ENCODE measurements around the gene POLR2E. TPM values are rescaled to one million over a fixed set of nuclear protein-coding genes. Genes with fewer than 3 reads are reported as not detected.

The POLR2E gene
- total and polyA plus RNA-seq, 8 donors = 24.5 to 361 (median 91.0) TPM

- TF ChIP-seq POLR2A (IDR thresholded peaks at IDR 0.05) = no peak
- TF ChIP-seq EP300 (IDR thresholded peaks at IDR 0.05) = no peak
- TF ChIP-seq POLR2AphosphoS5 (IDR thresholded peaks at IDR 0.05) = no peak
- no peak for TF ChIP-seq CTCF (IDR thresholded peaks at IDR 0.05)
- intact Hi-C loops (cut with DNase I; ENCODE audit: low total_unique reads) = no loop called here
- Histone ChIP-seq H3K4me1 (peaks cover 11 to 68% (median 45%) of the 10 kb centered on the region in 4 donors), H3K9me3 (no peaks in the 10 kb centered on the region), H3K4me3 (no peak overlapping the region), H3K27ac (peak overlapping the region; percentile 64 to 81 (median 73)), H3K27me3 (peaks cover 0 to 16% (median 2%) of the 10 kb centered on the region in 3 donors), H3K36me3 (peaks cover 0 to 33% (median 12%) of the 10 kb centered on the region in 4 donors)
- no peak for DNase-seq
- WGBS, 5 donors = 30 to 61% (median 51%) methylated on average over 4 of the region's 4 CpGs
Measured at GRCh38 chr19:1076046-1076386, 19.2 kb downstream of the POLR2E start.

- Histone ChIP-seq H3K27me3 (peaks cover 0 to 29% (median 10%) of the 10 kb centered on the region in 3 donors), H3K9me3 (no peaks in the 10 kb centered on the region), H3K4me3 (peak overlapping the region; percentile 5 to 37 (median 26)), H3K27ac (peak overlapping the region; percentile 64 to 81 (median 73)), H3K36me3 (peaks cover 0 to 26% (median 2%) of the 10 kb centered on the region in 4 donors), H3K4me1 (peaks cover 15 to 78% (median 57%) of the 10 kb centered on the region in 4 donors)
- TF ChIP-seq POLR2AphosphoS5 (IDR thresholded peaks at IDR 0.05) (peak in 1 of 3 donors; percentile 10), CTCF (IDR thresholded peaks at IDR 0.05) (no peak), POLR2A (IDR thresholded peaks at IDR 0.05) (no peak)
- WGBS, 5 donors = 18 to 41% (median 22%) methylated on average over 30 to 47 of the region's 54 CpGs
- intact Hi-C loops (cut with DNase I; ENCODE audit: low total_unique reads) = no loop called here
- peak; percentile 73 to 94 for DNase-seq
Measured at GRCh38 chr19:1074544-1075283, 20.5 kb downstream of the POLR2E start.

GRCh38 chr19:1073956-1074517, 21.1 kb downstream of the POLR2E start:
- 68 to 78% (median 74%) methylated on average over 21 to 28 of the region's 28 CpGs for WGBS, 5 donors
- Histone ChIP-seq H3K36me3 (peaks cover 0 to 23% (median 0%) of the 10 kb centered on the region in 4 donors), H3K4me1 (peaks cover 22 to 85% (median 64%) of the 10 kb centered on the region in 4 donors), H3K27me3 (peaks cover 0 to 36% (median 10%) of the 10 kb centered on the region in 3 donors), H3K9me3 (no peaks in the 10 kb centered on the region), H3K27ac (peak overlapping the region in 3 of 5 donors; percentile 5 to 73 (median 64)), H3K4me3 (peak overlapping the region in 3 of 4 donors; percentile 5 to 37 (median 25))
- no peak for DNase-seq
- intact Hi-C loops (cut with DNase I; ENCODE audit: low total_unique reads) = no loop called here
- TF ChIP-seq CTCF (IDR thresholded peaks at IDR 0.05) (no peak), POLR2AphosphoS5 (IDR thresholded peaks at IDR 0.05) (no peak), EP300 (IDR thresholded peaks at IDR 0.05) (no peak), POLR2A (IDR thresholded peaks at IDR 0.05) (no peak)

GRCh38 chr19:1073063-1073955, 21.9 kb downstream of the POLR2E start:
- no peaks in the 10 kb centered on the region for H3K9me3 ChIP-seq
- no peak overlapping the region for H3K4me3 ChIP-seq
- peaks cover 0 to 23% (median 0%) of the 10 kb centered on the region in 4 donors for H3K36me3 ChIP-seq
- DNase-seq = no peak
- intact Hi-C loops (cut with DNase I; ENCODE audit: low total_unique reads) = no loop called here
- H3K4me1 ChIP-seq = peaks cover 24 to 92% (median 69%) of the 10 kb centered on the region in 4 donors
- H3K27me3 ChIP-seq = peaks cover 0 to 43% (median 13%) of the 10 kb centered on the region in 3 donors
- WGBS, 5 donors = 84 to 90% (median 90%) methylated on average over 14 to 30 of the region's 30 CpGs
- no peak for TF ChIP-seq EP300 (IDR thresholded peaks at IDR 0.05)
- TF ChIP-seq CTCF (IDR thresholded peaks at IDR 0.05) = no peak
- no peak for TF ChIP-seq POLR2AphosphoS5 (IDR thresholded peaks at IDR 0.05)
- TF ChIP-seq POLR2A (IDR thresholded peaks at IDR 0.05) = no peak
- peak overlapping the region in 1 of 5 donors; percentile 64 for H3K27ac ChIP-seq
